Mucosa of descending colon (tissue), 3 donors: ENCODE measurements around the gene TXNRD2. TPM values are rescaled to one million over a fixed set of nuclear protein-coding genes. Genes with fewer than 3 reads are reported as not detected.

ENCODE experiments used
- ATAC-seq: fragments of 200-7000 bp; cut with Tn5 transposase; one replicate; pipeline ENCODE4 v1.9.1; 2020; ENCODE audit warnings: mild to moderate bottlenecking, moderate library complexity
- DNase-seq, 3 donors: peaks; one replicate each; pipeline ENCODE4 v3.0.0-alpha.2; 2020
- H3K36me3 ChIP-seq: fragments of 200-600 bp; one replicate; pipeline ENCODE4 v1.8.0; 2021; ENCODE audit warnings: low read depth, mild to moderate bottlenecking
- H3K4me1 ChIP-seq: fragments of 200-600 bp; one replicate; pipeline ENCODE4 v1.8.0; 2021; ENCODE audit warnings: low read depth, mild to moderate bottlenecking
- H3K4me3 ChIP-seq: fragments of 200-600 bp; one replicate; pipeline ENCODE4 v1.8.0; 2021; ENCODE audit warnings: mild to moderate bottlenecking
- H3K9me3 ChIP-seq: fragments of 200-600 bp; one replicate; pipeline ENCODE4 v1.8.0; 2021; ENCODE audit warnings: mild to moderate bottlenecking
- CTCF ChIP-seq: fragments of 200-600 bp; IDR thresholded peaks from one replicate; pipeline ENCODE4 v1.8.0; 2022; ENCODE audit warnings: antibody characterized with exemption, mild to moderate bottlenecking
- intact Hi-C, 2 donors: fragments of 100-400 bp; cut with DNase I in 1 of 2; cut with micrococcal nuclease in 1 of 2; formaldehyde crosslinking; loops; one replicate each; pipeline versions ENCODE4 v1.11.0 to v1.11.1; 2022; cut with DNase I, micrococcal nuclease
- long read RNA-seq, 2 donors: library from polyadenylated mRNA; unstranded; transcript quantifications; one replicate each; pipeline ENCODE4 v2.0.0, GENCODE V29; 2019 to 2021
- total RNA-seq, 3 donors: library from RNA; stranded (reverse); fragmentation: NEBNext Ultra II Directional in 2 of 3; extraction: Animal tissue kit (Norgen Biotek cat#: 25700) in 2 of 3; gene quantifications; one replicate each; pipeline versions ENCODE4 v1.2.1 to v1.2.4, GENCODE V29; 2021 to 2023
- donor health status: DM: no; HTN: no; CAD: no; lungs with moderate emphysema.
- donor health status: DM: no; HTN: no; CAD: no.
- donor health status: DM: no; HTN: yes; CAD: no.

TXNRD2 gene
- 10 to 100 TPM; 20.9 to 23.6 (median 22.6) TPM for total RNA-seq
- long read RNA-seq, donor 1, partial matches to known transcripts = 4 of 27 reads
- long read RNA-seq, donor 1, other reads (novel, unspliced or antisense) = 20 of 27 reads
- long read RNA-seq, donor 2, partial matches to known transcripts = 2 of 11 reads
- long read RNA-seq, donor 2, other reads (novel, unspliced or antisense) = 8 of 11 reads

- intact Hi-C loops = no loop called here
- ATAC-seq = peak; percentile 96
- H3K4me1 ChIP-seq = peaks cover 20% of the 10 kb centered on the region
- H3K9me3 ChIP-seq = no peaks in the 10 kb centered on the region
- TF ChIP-seq CTCF = no peak
- H3K4me3 ChIP-seq = peak within 1 kb of the TSS; percentile 64
- H3K36me3 ChIP-seq = no peaks in the 10 kb centered on the region
- peak; percentile 76 to 88 (median 83) for DNase-seq
Observed at GRCh38 chr22:19941365-19942082, at the start of gene TXNRD2, which contains the start of gene COMT. Gene TXNRD2, minus strand, starts transcription at chr22:19941818. Its CDS starts 15 bp downstream, at chr22:19941803. Gene COMT, plus strand, starts transcription at chr22:19941772. Its CDS starts 20,755 bp downstream, at chr22:19962527.

DNA sequence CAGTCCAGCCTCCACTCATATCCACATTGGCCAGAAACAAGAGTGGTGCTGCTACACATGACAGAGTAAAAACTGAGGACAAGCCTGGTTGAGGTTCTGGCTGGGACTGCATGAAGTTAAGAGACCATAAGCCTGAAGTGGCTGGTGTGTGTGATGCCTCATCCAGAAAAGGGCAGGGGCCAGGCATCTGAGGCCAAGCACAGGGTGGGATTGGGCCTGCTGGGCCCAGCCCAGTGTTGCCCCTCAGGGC lies 49.7 kb upstream of the TXNRD2 start:
- no peak overlapping the region for H3K4me3 ChIP-seq
- TF ChIP-seq CTCF = no peak
- no peaks in the 10 kb centered on the region for H3K9me3 ChIP-seq
- DNase-seq = no peak
- H3K36me3 ChIP-seq = no peaks in the 10 kb centered on the region
- ATAC-seq = no peak
- peaks cover 5% of the 10 kb centered on the region for H3K4me1 ChIP-seq
- intact Hi-C loops = no loop called here

GRCh38 chr22:19990609-19991394 lies 49.2 kb upstream of the TXNRD2 start:
- peak in 2 of 3 donors; percentile 16 to 39 for DNase-seq
- no peak for TF ChIP-seq CTCF
- Histone ChIP-seq H3K4me1 (peaks cover 10% of the 10 kb centered on the region), H3K9me3 (no peaks in the 10 kb centered on the region), H3K36me3 (no peaks in the 10 kb centered on the region), H3K4me3 (no peak overlapping the region)
- intact Hi-C loops = no loop called here
- no peak for ATAC-seq

DNA sequence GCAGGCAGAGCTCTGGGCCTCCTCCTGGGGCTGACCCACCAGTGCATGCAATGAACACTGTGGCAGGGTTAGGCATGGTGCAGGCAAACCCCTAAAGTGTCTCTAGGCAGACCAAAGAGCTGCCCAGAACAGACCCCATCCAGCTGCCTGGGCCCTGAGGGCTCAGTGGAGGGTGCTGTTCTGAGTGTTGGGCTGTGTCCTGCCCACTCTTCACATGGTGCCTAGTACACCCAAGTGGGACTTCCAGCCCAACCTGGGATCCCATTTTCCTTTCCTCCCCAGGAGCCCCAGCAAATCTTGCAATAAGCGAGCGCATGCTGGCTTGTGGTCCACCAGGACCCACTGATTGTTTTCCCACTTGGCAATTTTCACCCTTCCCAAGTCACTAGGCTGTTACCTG lies 48.6 kb upstream of the TXNRD2 start:
- ATAC-seq (no peak), DNase-seq (peak in 2 of 3 donors; percentile 11)
- Histone ChIP-seq H3K36me3 (no peaks in the 10 kb centered on the region), H3K4me1 (peaks cover 11% of the 10 kb centered on the region), H3K9me3 (no peaks in the 10 kb centered on the region), H3K4me3 (no peak overlapping the region)
- no peak for TF ChIP-seq CTCF
- intact Hi-C loops = no loop called here

- no peak overlapping the region for H3K4me3 ChIP-seq
- DNase-seq (no peak), ATAC-seq (no peak)
- H3K36me3 ChIP-seq = no peaks in the 10 kb centered on the region
- H3K4me1 ChIP-seq = peaks cover 11% of the 10 kb centered on the region
- H3K9me3 ChIP-seq = no peaks in the 10 kb centered on the region
- TF ChIP-seq CTCF = no peak
- intact Hi-C loops = no loop called here
Observed at GRCh38 chr22:19989725-19990067, 48.1 kb upstream of the TXNRD2 start.
